Subcutaneous adipose tissue (tissue), 4 donors: Measurements from ENCODE around the gene SEMA4D. TPM values are rescaled to one million over a fixed set of nuclear protein-coding genes. Genes with fewer than 3 reads are reported as not detected.

Source experiments
- CTCF ChIP-seq: fragments of 450-650 bp; IDR thresholded peaks from one replicate; pipeline ENCODE4 v1.5.1; 2016; ENCODE audit warnings: low read depth, mild to moderate bottlenecking, control low read depth, antibody characterized with exemption, moderate library complexity
- total RNA-seq, 4 donors: library from RNA; depleted of rRNA; stranded (reverse); fragments of >200 nt; gene quantifications; one replicate each; pipeline ENCODE4 v1.1.0, GENCODE V29; 2016

SEMA4D gene
- total RNA-seq, 4 donors from 2014 or later = 6.0 to 18.3 (median 10.9) TPM

- TF ChIP-seq CTCF = no peak
These were observed 135.1 kb downstream of the SEMA4D start for GRCh38 chr9:89362647-89363310.

- TF ChIP-seq CTCF = no peak
These were observed 135.9 kb downstream of the SEMA4D start for GRCh38 chr9:89361816-89362646.

GRCh38 chr9:89361031-89361430 lies 136.9 kb downstream of the SEMA4D start:
- no peak for TF ChIP-seq CTCF

- TF ChIP-seq CTCF = no peak
These were observed 137.4 kb downstream of the SEMA4D start for GRCh38 chr9:89360465-89360864.

GRCh38 chr9:89359751-89360261 lies 138.1 kb downstream of the SEMA4D start:
- TF ChIP-seq CTCF = no peak

GRCh38 chr9:89358985-89359384 lies 138.9 kb downstream of the SEMA4D start:
- TF ChIP-seq CTCF = no peak

- TF ChIP-seq CTCF = no peak
These were observed 139.5 kb downstream of the SEMA4D start for GRCh38 chr9:89358376-89358916.
